HepG2 (cell line): Measurements from ENCODE around the gene HTRA2. TPM values are rescaled to one million over a fixed set of nuclear protein-coding genes. Genes with fewer than 3 reads are reported as not detected.

Experiments
- HDAC2 ChIP-seq: sonication (generic); formaldehyde crosslinking; IDR thresholded peaks from 2 replicates; pipeline ENCODE4 v1.4.0; 2020; ENCODE audit warnings: missing genetic modification reagents
- HOXD1 ChIP-seq: sonication (generic); formaldehyde crosslinking; IDR thresholded peaks from 2 replicates; pipeline ENCODE4 v1.5.0; 2020; ENCODE audit warnings: missing genetic modification reagents
- NAIF1 ChIP-seq: sonication (generic); formaldehyde crosslinking; IDR thresholded peaks from 2 replicates; pipeline ENCODE4 v1.5.0; 2020; ENCODE audit warnings: mild to moderate bottlenecking, missing genetic modification reagents, borderline replicate concordance
- NCOR1 ChIP-seq: fragments of 200-600 bp; sonication (generic); IDR thresholded peaks from 2 replicates; pipeline ENCODE4 v1.7.0; 2017; ENCODE audit warnings: antibody characterized with exemption, low read length, borderline replicate concordance
- NR1H2 ChIP-seq: sonication (generic); formaldehyde crosslinking; IDR thresholded peaks from 2 replicates; pipeline ENCODE4 v1.8.1; 2022; ENCODE audit warnings: low read depth, missing genetic modification reagents, borderline replicate concordance
- SUZ12 ChIP-seq: fragments of 150-350 bp; IDR thresholded peaks from 2 replicates; pipeline ENCODE4 v1.6.1; 2014; ENCODE audit warnings: low read depth, low read length
- XRCC5 ChIP-seq: fragments of 200-400 bp; formaldehyde crosslinking; optimal IDR thresholded peaks from 2 replicates; pipeline ENCODE3; 2017; ENCODE audit warnings: mild to moderate bottlenecking, low read length
- YEATS2 ChIP-seq: sonication (generic); formaldehyde crosslinking; IDR thresholded peaks from 2 replicates; pipeline ENCODE4 v1.4.0; 2020; ENCODE audit warnings: missing genetic modification reagents, borderline replicate concordance
- ZBTB3 ChIP-seq: sonication (generic); formaldehyde crosslinking; IDR thresholded peaks from 2 replicates; pipeline ENCODE4 v1.4.0; 2020; ENCODE audit warnings: low read depth, mild to moderate bottlenecking, moderate library complexity, missing genetic modification reagents, borderline replicate concordance
- ZFP41 ChIP-seq: sonication (generic); formaldehyde crosslinking; IDR thresholded peaks from 2 replicates; pipeline ENCODE4 v1.4.0; 2020; ENCODE audit warnings: mild to moderate bottlenecking, missing genetic modification reagents, borderline replicate concordance
- ZNF335 ChIP-seq: sonication (generic); formaldehyde crosslinking; IDR thresholded peaks from 2 replicates; pipeline ENCODE4 v1.4.0; 2020; ENCODE audit warnings: missing genetic modification reagents
- ZNF496 ChIP-seq: sonication (generic); formaldehyde crosslinking; IDR thresholded peaks from 2 replicates; pipeline ENCODE4 v1.8.1; 2023; ENCODE audit warnings: mild to moderate bottlenecking, moderate library complexity, missing genetic modification reagents; ENCODE audit not compliant: insufficient replicate concordance
- ZNF501 ChIP-seq: sonication (generic); formaldehyde crosslinking; IDR thresholded peaks from 2 replicates; pipeline ENCODE4 v1.5.1; 2020; ENCODE audit warnings: mild to moderate bottlenecking, moderate library complexity, missing genetic modification reagents
- ZNF550 ChIP-seq: sonication (generic); formaldehyde crosslinking; IDR thresholded peaks from 2 replicates; pipeline ENCODE4 v1.4.0; 2020; ENCODE audit warnings: mild to moderate bottlenecking, missing genetic modification reagents, borderline replicate concordance
- ZNF567 ChIP-seq: sonication (generic); formaldehyde crosslinking; IDR thresholded peaks from 2 replicates; pipeline ENCODE4 v1.8.1; 2023; ENCODE audit warnings: mild to moderate bottlenecking, missing genetic modification reagents, borderline replicate concordance
- ZNF772 ChIP-seq: sonication (generic); formaldehyde crosslinking; IDR thresholded peaks from 2 replicates; pipeline ENCODE4 v1.5.0; 2020; ENCODE audit warnings: mild to moderate bottlenecking, missing genetic modification reagents
- ZNF879 ChIP-seq: sonication (generic); formaldehyde crosslinking; IDR thresholded peaks from 2 replicates; pipeline ENCODE4 v1.8.1; 2023; ENCODE audit warnings: missing genetic modification reagents
- polyA plus RNA-seq, 8 experiments: library from polyadenylated mRNA; depleted of rRNA in 3 of 8; stranded (reverse) in 7 of 8; unstranded in 1 of 8; fragments of >200 nt; fragmentation: Illumina TruSeq in 4 of 8; extraction: Trizol in 4 of 8; gene quantifications; 2 replicates each; pipeline versions ENCODE4 v1.2.1 to v1.2.3, GENCODE V29; 2011 to 2016; ENCODE audit warnings: low read depth in 4 of 8, missing spikeins in 1 of 8, mixed read lengths in 1 of 8; ENCODE audit not compliant: insufficient read depth in 1 of 8
- total RNA-seq, 5 experiments: library from RNA; depleted of rRNA; stranded (reverse); fragments of >200 nt; fragmentation: Illumina TruSeq; extraction: Trizol; gene quantifications; 2 replicates each; pipeline ENCODE4 v1.2.3, GENCODE V29; 2016; ENCODE audit warnings: low read depth in 1 of 5
- TF ChIP-seq, protein P1 (sequence below): sonication (generic); formaldehyde crosslinking; IDR thresholded peaks from 2 replicates; pipeline ENCODE4 v1.5.1; 2020; ENCODE audit warnings: missing genetic modification reagents, mild to moderate bottlenecking, borderline replicate concordance
- TF ChIP-seq, protein P2 (sequence below): sonication (generic); formaldehyde crosslinking; IDR thresholded peaks from 2 replicates; pipeline ENCODE4 v1.9.0; 2021; ENCODE audit warnings: missing genetic modification reagents, mild to moderate bottlenecking, borderline replicate concordance
- TF ChIP-seq, protein P3 (sequence below), 2 experiments: sonication (generic) in 1 of 2; formaldehyde crosslinking in 1 of 2; IDR thresholded peaks; 2 replicates each; pipeline versions ENCODE4 v1.4.0 to v1.6.1; 2016 to 2020; ENCODE audit warnings: borderline replicate concordance in 1 of 2, low read depth in 1 of 2, mild to moderate bottlenecking in 1 of 2, missing genetic modification reagents in 1 of 2

Gene HTRA2
- total and polyA plus RNA-seq, 2 of the 13 experiments (the other 11 are each of a cell fraction or from before 2014, with no cell fraction given), result 47.7 to 50.3 TPM

DNA sequence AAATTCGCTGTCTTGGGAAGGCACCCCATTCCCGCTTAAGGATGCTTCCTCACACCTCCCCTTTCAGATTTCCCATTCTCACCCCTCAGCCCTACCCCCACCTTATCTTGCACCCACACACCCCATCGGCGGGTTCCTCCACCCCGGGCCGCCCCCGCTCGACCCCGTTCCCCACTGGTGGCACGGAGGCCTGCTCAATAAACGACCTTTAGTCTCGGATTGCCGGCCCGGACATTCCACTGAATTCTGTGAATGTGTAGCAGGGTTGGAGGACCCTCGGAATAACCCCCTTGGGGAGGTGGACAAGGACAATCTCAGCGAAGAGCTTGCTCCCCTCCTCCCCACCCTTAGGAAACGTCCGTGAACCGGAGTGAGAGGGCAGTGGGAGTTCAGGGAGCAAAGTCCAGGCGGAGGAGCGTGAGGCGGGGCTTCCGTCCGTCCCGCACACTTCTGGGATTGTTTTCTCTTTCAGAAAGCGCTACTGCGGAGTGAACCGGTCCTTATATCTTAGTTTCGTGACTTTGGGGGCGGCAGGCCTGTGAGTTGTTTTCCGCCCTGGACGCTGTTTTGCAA, 27.5 kb upstream of the HTRA2 start (continued):
- TF ChIP-seq, protein P1, sequence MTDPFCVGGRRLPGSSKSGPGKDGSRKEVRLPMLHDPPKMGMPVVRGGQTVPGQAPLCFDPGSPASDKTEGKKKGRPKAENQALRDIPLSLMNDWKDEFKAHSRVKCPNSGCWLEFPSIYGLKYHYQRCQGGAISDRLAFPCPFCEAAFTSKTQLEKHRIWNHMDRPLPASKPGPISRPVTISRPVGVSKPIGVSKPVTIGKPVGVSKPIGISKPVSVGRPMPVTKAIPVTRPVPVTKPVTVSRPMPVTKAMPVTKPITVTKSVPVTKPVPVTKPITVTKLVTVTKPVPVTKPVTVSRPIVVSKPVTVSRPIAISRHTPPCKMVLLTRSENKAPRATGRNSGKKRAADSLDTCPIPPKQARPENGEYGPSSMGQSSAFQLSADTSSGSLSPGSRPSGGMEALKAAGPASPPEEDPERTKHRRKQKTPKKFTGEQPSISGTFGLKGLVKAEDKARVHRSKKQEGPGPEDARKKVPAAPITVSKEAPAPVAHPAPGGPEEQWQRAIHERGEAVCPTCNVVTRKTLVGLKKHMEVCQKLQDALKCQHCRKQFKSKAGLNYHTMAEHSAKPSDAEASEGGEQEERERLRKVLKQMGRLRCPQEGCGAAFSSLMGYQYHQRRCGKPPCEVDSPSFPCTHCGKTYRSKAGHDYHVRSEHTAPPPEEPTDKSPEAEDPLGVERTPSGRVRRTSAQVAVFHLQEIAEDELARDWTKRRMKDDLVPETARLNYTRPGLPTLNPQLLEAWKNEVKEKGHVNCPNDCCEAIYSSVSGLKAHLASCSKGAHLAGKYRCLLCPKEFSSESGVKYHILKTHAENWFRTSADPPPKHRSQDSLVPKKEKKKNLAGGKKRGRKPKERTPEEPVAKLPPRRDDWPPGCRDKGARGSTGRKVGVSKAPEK (CRISPR knock-in tag), result no peak
- no peak for TF ChIP-seq ZNF550
- no peak for TF ChIP-seq ZNF335
- no peak for TF ChIP-seq HOXD1 (CRISPR knock-in tag)
- TF ChIP-seq XRCC5, result peak; percentile 83
- TF ChIP-seq, protein P2, sequence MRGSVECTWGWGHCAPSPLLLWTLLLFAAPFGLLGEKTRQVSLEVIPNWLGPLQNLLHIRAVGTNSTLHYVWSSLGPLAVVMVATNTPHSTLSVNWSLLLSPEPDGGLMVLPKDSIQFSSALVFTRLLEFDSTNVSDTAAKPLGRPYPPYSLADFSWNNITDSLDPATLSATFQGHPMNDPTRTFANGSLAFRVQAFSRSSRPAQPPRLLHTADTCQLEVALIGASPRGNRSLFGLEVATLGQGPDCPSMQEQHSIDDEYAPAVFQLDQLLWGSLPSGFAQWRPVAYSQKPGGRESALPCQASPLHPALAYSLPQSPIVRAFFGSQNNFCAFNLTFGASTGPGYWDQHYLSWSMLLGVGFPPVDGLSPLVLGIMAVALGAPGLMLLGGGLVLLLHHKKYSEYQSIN (CRISPR knock-in tag), result no peak
- peak; percentile 33; the same call in 1 of the 2 replicates for TF ChIP-seq ZNF879 (CRISPR knock-in tag)
- peak; percentile 33; the same call in 1 of the 2 replicates for TF ChIP-seq YEATS2 (CRISPR knock-in tag)
- peak; percentile 89 for TF ChIP-seq HDAC2
- TF ChIP-seq NCOR1, result peak; percentile 97
- TF ChIP-seq NAIF1 (CRISPR knock-in tag), result peak; percentile 46; the same call in 1 of the 2 replicates
- no peak for TF ChIP-seq SUZ12
- peak; percentile 94; the same call in 1 of the 2 replicates for TF ChIP-seq ZNF567
- TF ChIP-seq ZNF496 (CRISPR knock-in tag), result no peak
- no peak for TF ChIP-seq ZNF501
- 0 out of 2 replicates have a peak, but pooled peaks have one; percentile 19 for TF ChIP-seq NR1H2 (CRISPR knock-in tag)
- no peak for TF ChIP-seq ZFP41
- TF ChIP-seq ZBTB3 (CRISPR knock-in tag), result no peak; the same call in 1 of the 2 replicates
- TF ChIP-seq, protein P3, sequence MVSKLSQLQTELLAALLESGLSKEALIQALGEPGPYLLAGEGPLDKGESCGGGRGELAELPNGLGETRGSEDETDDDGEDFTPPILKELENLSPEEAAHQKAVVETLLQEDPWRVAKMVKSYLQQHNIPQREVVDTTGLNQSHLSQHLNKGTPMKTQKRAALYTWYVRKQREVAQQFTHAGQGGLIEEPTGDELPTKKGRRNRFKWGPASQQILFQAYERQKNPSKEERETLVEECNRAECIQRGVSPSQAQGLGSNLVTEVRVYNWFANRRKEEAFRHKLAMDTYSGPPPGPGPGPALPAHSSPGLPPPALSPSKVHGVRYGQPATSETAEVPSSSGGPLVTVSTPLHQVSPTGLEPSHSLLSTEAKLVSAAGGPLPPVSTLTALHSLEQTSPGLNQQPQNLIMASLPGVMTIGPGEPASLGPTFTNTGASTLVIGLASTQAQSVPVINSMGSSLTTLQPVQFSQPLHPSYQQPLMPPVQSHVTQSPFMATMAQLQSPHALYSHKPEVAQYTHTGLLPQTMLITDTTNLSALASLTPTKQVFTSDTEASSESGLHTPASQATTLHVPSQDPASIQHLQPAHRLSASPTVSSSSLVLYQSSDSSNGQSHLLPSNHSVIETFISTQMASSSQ (IDR thresholded peaks at IDR 0.05; ENCODE audit: low read depth), result no peak
- TF ChIP-seq, protein P3 (CRISPR knock-in tag; IDR thresholded peaks at IDR 0.05; ENCODE audit: borderline replicate concordance), result 0 out of 2 replicates have a peak, but pooled peaks have one; percentile 55
- peak; percentile 84; the same call in 1 of the 2 replicates for TF ChIP-seq ZNF772 (CRISPR knock-in tag)
